GM18498 (cell line): ENCODE data around the gene PRKG1.

ENCODE experiments used
- ATAC-seq: cut with Tn5 transposase; IDR thresholded peaks from one replicate; pipeline ENCODE4 v1.9.1; 2021; ENCODE audit warnings: mild to moderate bottlenecking, moderate library complexity; ENCODE audit not compliant: unreplicated experiment

PRKG1 gene

GRCh38 chr10:51896849-51897248, 822.6 kb downstream of the PRKG1 start:
- ATAC-seq, result no peak

GRCh38 chr10:51897560-51897959, 823.3 kb downstream of the PRKG1 start:
- no peak for ATAC-seq

DNA sequence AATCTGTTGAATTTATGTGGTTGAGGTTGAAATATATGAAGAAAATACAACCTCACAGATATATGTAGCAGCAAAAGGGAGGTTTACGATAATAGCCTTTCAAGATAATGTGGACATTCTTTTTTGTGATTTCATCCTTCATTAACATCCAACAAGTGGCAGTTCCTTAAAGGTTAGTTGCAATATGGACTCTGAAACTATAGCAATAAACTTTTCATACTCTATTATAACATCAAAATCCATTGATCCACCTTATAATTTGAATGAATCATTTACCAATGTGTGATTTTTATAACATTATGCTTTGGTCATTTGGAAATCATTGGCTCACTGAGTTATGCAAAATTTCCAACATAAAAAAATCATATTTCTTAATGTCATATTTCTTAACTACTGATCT, 825.9 kb downstream of the PRKG1 start:
- ATAC-seq, result no peak

DNA sequence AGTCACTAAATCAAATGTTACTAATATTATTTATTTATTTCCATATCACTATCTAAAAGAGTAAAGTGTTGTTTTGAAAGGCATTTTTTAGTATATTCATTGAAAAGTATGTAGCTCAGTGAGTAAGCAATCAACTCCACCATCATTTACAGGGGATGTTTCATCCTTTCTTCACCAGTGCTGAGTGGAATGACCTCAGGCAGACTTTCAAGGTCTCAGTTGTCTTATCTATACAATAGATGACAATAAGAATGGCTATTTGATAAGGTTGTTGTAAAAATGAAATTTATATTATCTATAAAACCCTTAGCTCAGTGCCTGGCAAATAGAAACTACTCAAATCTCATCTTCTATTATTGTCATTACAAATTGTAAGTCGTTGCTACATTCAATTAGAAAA, 829.4 kb downstream of the PRKG1 start:
- no peak for ATAC-seq

GRCh38 chr10:51905032-51905431, 830.7 kb downstream of the PRKG1 start:
- no peak for ATAC-seq

GRCh38 chr10:51907361-51907760, 833.1 kb downstream of the PRKG1 start:
- ATAC-seq, result no peak

- no peak for ATAC-seq
Measured at GRCh38 chr10:51910189-51910588, 835.9 kb downstream of the PRKG1 start.

DNA sequence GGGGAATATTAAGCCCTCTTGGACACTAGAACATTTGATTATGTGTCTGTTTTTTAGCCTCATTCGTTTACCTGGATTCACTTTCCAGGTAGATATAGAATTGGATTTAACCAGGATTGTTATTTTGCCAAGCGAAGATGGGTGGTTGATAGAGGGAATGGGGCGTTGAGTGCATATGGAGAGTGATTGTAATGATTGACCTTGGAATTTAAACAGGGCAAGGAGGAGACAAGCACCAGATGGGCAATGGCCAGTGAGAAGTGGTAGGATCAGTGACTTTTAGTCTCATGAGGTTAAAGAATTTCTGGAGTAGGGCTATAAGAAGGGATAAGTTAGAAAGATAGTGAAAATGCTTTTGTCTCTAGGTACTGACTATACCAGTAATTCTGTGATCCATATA, 836.3 kb downstream of the PRKG1 start:
- no peak for ATAC-seq

- no peak for ATAC-seq
Measured at GRCh38 chr10:51911723-51912122, 837.4 kb downstream of the PRKG1 start.

DNA sequence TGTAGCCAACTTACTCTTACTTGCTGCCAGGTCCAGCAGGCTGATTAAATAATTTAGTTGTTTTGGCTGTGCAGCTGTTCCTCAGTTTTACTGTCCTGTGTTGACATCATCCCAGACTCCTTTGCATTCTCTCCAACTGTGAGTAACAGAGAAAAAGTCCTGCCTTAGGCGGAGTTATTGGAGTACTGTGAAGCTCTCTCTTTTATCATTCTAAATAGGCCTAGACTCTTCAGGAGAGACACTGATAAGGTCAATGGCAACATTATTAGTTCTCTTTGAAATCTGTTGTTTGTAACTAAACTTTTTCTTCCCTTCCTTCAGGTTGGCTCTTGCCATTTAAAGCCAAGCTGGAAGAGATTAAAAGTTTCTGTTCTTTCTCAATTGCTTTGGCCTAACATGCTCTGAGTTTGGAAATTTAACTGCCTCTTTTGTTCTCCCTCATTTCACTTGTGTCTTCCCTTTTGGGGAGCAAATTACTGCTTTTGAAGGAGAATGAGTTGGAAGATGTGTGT, 840.8 kb downstream of the PRKG1 start:
- no peak for ATAC-seq

DNA sequence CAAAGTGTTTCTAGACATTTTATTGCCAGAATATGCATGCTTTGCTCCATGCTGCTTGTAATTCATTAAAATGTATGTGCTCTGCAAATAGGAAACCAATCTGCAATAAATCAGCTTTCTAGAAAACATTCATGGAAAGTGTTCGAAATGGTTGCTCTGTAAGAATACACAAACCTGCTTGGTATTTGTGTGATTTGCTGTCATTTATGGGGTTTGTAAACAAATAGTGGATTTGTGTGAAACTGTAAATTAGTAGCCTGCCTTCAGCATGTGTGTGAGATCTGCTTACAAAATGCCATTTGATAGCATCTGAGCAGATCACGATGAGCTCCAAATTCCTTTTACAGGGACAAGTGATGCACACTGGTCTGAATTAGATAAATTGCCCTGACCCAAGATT, 844.2 kb downstream of the PRKG1 start:
- peak; percentile 9 for ATAC-seq

GRCh38 chr10:51918884-51919325, 844.6 kb downstream of the PRKG1 start:
- peak; percentile 72 for ATAC-seq

- ATAC-seq, result no peak
Measured at GRCh38 chr10:51920672-51921071, 846.4 kb downstream of the PRKG1 start.

DNA sequence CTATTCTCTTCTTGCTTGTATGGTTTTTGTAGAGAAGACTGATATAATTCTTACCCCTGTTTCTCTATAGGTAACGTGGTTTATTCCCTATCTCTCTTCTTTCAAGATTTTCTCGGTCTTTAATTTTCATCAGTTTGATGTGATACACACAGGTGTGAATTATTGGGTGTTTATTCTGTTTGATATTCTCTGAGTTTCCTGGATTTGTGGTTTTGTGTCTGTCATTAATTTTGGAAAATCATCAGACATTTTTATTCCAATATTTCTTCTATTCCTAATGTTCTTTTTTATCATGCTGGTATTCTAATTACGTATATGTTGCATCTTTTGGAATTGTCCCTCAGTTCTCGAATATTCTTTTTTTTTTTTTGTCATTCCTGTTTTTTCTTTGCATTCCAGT, 850.1 kb downstream of the PRKG1 start:
- no peak for ATAC-seq

- no peak for ATAC-seq
Measured at GRCh38 chr10:51926337-51926736, 852.0 kb downstream of the PRKG1 start.

GRCh38 chr10:51928162-51928561, 853.9 kb downstream of the PRKG1 start:
- ATAC-seq, result no peak

- ATAC-seq, result peak; percentile 89
Measured at GRCh38 chr10:51932530-51932929, 858.2 kb downstream of the PRKG1 start.

DNA sequence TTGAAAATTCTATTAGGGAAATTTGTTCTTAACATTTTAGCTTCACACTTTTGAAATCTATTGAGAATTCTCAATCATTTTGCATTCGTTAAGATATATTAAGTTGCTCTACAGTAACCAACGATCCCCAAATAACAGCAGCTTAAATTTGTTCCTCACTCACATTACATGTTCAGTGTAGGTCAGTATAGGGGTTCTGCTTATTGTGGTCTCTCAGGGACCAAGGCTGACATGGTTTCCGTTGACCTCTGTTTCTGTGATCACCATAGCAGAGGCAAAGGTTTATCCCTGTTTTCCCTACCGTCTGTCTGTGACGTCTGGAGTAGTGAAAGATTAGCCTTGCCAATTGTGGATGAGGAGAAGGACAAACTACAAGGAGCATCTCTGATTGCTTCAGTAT, 860.1 kb downstream of the PRKG1 start:
- ATAC-seq, result no peak

- no peak for ATAC-seq
Measured at GRCh38 chr10:51935341-51935740, 861.1 kb downstream of the PRKG1 start.

DNA sequence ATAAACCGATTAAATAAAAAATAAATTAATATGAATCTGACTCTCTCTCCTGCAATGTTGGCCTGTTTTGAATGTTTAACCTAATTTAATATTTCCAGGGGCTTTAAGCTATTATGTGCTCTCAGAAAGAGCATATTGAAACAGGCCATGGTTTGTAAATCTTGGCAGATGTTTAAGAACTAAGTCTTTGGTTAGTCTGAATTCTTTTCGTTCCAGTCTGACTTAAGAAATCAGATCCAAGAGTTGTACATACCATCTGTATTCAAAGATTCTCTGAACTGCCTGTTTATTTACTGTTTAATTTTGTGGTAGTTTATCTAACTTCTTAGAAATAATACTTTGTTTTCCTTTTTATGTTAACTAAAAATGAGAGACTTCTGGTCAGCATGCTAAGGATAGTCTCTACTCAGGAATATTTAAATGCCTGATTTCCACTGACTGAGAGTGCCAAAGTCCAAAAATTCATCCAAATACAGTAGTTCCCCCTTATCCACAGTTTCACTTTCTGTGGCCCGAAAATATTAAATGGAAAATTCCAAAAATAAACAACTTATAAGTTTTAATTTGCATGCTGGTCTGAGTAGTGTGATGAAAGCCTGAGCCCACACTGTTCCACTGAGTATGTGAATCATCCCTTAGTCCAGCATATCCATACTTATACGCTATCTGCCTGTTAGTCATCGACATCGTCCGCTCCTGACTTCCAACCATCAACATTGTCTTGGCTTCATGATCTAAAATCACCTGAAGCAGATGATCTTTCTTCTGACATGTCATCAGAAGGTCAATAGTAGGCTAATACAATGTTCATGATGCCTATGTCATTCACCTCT, 863.2 kb downstream of the PRKG1 start:
- no peak for ATAC-seq

DNA sequence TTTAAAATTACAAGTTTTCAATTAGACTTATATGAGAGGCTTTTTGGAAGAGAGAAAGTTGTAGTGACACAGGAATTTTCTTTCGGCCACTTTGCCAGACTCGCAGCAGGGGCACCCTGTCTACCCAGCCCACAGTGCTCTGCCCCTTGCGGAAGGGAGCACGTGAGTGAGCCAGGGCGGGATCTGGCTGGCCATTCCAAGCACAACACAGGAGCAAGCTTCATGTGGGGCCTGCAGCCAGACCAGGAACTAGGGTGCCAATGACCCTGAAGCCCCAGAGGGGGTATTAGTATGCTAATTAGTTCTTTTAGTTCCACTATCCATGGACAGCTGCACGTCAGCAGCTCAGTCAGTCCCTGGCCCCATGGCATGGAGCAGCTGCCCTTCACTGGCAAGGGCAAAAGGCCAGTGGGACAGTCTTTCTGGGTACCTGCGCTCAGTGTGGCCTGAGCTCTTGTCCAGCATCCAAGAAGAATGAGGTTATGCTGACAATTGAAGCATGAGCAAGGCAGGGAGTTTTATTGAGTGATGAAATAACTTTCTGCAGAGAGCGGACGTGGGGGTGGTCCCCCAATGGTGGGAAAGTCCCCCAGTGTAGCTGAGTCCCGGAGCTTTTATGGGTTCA, 876.2 kb downstream of the PRKG1 start:
- ATAC-seq, result no peak

GRCh38 chr10:51950996-51951555, 876.8 kb downstream of the PRKG1 start:
- ATAC-seq, result no peak
